ENCODE measurements around the gene GPR27. TPM values are rescaled to one million over a fixed set of nuclear protein-coding genes. Genes with fewer than 3 reads are reported as not detected.

Gene GPR27
- total RNA-seq, 2 donors from 2014 or later, result 0.61 to 2.2 TPM

- Histone ChIP-seq H3K4me1 (no peaks in the 10 kb centered on the region), H3K4me3 (no peak overlapping the region), H3K27me3 (no peaks in the 10 kb centered on the region), H3K36me3 (no peaks in the 10 kb centered on the region), H3K9me3 (no peaks in the 10 kb centered on the region), H3K9ac (ENCODE audit: low read depth in 2 of 2, low read length in 2 of 2) (no peak overlapping the region), H3K27ac (no peak overlapping the region)
- no peak for DNase-seq
- TF ChIP-seq CTCF (IDR thresholded peaks at IDR 0.05), result no peak
- intact Hi-C loops (cut with DNase I), result loop anchor here (10.0 kb wide), 1 partner anchor 1115 kb away; no protein-coding TSS in a partner anchor
These were observed 43.6 kb upstream of the GPR27 start for GRCh38 chr3:71709908-71710511.

GRCh38 chr3:71710906-71711494 lies 42.7 kb upstream of the GPR27 start:
- intact Hi-C loops (cut with DNase I), result loop anchor here (10.0 kb wide), 1 partner anchor 1114 kb away; no protein-coding TSS in a partner anchor
- no peaks in the 10 kb centered on the region for H3K36me3 ChIP-seq
- H3K27me3 ChIP-seq, result no peaks in the 10 kb centered on the region
- no peak for DNase-seq
- no peak overlapping the region for H3K27ac ChIP-seq
- peak; percentile 55 for TF ChIP-seq CTCF (IDR thresholded peaks at IDR 0.05)
- H3K9ac ChIP-seq (ENCODE audit: low read depth in 2 of 2, low read length in 2 of 2), result no peak overlapping the region
- H3K4me1 ChIP-seq, result no peaks in the 10 kb centered on the region
- H3K4me3 ChIP-seq, result no peak overlapping the region
- no peaks in the 10 kb centered on the region for H3K9me3 ChIP-seq

- intact Hi-C loops (cut with DNase I), result loop anchor here (10.0 kb wide), 1 partner anchor 1112 kb away; no protein-coding TSS in a partner anchor
- TF ChIP-seq CTCF (IDR thresholded peaks at IDR 0.05), result no peak
- Histone ChIP-seq H3K36me3 (no peaks in the 10 kb centered on the region), H3K4me3 (no peak overlapping the region), H3K27ac (no peak overlapping the region), H3K9me3 (no peaks in the 10 kb centered on the region), H3K9ac (ENCODE audit: low read depth in 2 of 2, low read length in 2 of 2) (no peak overlapping the region), H3K27me3 (no peaks in the 10 kb centered on the region), H3K4me1 (no peaks in the 10 kb centered on the region)
- DNase-seq, result no peak
These were observed 40.6 kb upstream of the GPR27 start for GRCh38 chr3:71713041-71713440.

GRCh38 chr3:71714595-71714994 lies 39.1 kb upstream of the GPR27 start:
- DNase-seq, result no peak
- TF ChIP-seq CTCF (IDR thresholded peaks at IDR 0.05), result no peak
- Histone ChIP-seq H3K9ac (ENCODE audit: low read depth in 2 of 2, low read length in 2 of 2) (no peak overlapping the region), H3K4me3 (no peak overlapping the region), H3K36me3 (no peaks in the 10 kb centered on the region), H3K27me3 (no peaks in the 10 kb centered on the region), H3K27ac (no peak overlapping the region), H3K4me1 (no peaks in the 10 kb centered on the region), H3K9me3 (no peaks in the 10 kb centered on the region)
- intact Hi-C loops (cut with DNase I), result loop anchor here (10.0 kb wide), 1 partner anchor 1110 kb away; no protein-coding TSS in a partner anchor

- H3K36me3 ChIP-seq, result no peaks in the 10 kb centered on the region
- no peak overlapping the region for H3K27ac ChIP-seq
- H3K4me1 ChIP-seq, result no peaks in the 10 kb centered on the region
- no peaks in the 10 kb centered on the region for H3K9me3 ChIP-seq
- no peak for DNase-seq
- no peak overlapping the region for H3K9ac ChIP-seq (ENCODE audit: low read depth in 2 of 2, low read length in 2 of 2)
- H3K4me3 ChIP-seq, result no peak overlapping the region
- intact Hi-C loops (cut with DNase I), result loop anchor here (10.0 kb wide), 1 partner anchor 1107 kb away; no protein-coding TSS in a partner anchor
- no peaks in the 10 kb centered on the region for H3K27me3 ChIP-seq
- no peak for TF ChIP-seq CTCF (IDR thresholded peaks at IDR 0.05)
These were observed 35.6 kb upstream of the GPR27 start for GRCh38 chr3:71718072-71718471.

All from colonic mucosa (tissue), 4 donors.